HG02970 (cell line): Measurements from ENCODE around the gene RHOH.

Source experiments
- ATAC-seq: cut with Tn5 transposase; IDR thresholded peaks from one replicate; pipeline ENCODE4 v1.9.1; 2021; ENCODE audit warnings: mild to moderate bottlenecking, moderate library complexity, moderate number of reproducible peaks; ENCODE audit not compliant: unreplicated experiment, low FRiP score

RHOH gene

DNA sequence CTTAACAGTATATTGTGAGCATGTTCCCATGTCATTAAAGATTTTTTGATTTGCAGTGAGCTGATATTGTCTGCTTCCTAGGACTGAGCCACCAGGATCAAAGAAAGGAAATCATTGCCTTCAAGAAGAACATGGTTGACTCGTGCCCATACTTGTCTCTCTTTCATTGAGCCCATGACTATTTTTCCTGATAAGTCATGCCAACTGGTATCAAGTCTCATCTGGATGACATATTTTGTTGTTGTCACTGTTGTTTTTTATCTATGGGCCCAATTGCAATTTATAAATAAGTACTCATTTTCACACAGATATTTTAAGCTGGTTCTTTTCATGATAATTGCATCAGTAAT is 10.2 kb upstream of the RHOH start:
- no peak for ATAC-seq

DNA sequence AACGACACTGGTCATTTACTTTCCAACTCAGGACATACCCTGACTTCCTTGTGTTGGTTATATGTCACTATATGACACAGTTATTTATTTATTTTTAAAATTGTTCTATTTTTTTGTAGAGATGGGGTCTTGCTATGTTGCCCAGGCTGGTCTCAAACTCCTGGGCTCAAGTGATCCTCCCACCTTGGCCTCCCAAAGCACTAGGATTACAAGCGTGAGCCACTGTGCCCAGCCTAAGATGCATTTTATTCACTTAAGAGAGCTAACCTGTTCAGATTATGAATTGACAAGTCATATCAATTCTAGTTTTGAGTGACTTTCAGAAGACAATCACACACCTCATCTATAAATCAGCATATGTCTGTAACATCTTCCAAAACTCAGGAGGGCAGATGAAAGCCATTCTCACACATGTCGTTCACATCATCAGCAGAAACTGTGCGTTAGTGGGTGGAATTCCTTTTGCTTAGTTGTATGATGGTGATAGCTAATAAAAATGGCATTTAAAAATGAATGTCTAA is 9.4 kb upstream of the RHOH start:
- ATAC-seq, result no peak

DNA sequence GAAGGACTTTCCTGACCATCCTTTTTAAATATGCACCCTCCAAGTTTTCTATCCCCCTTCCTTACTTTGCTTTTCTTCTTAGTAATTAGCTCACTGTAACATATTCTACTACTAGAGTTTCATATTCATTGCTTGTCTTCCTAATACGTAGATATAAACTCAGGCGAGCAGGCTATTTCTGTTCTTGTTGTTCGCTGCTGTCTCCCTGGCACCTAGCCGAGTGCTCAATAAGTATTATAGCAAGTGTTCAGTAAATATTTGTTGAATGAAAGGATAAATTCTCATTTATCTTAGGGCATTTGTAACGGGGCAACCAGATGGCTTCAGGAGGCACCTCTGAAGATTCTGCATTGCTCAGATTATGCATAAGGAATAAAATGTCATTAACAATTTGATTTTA is 6.8 kb upstream of the RHOH start:
- ATAC-seq, result no peak

DNA sequence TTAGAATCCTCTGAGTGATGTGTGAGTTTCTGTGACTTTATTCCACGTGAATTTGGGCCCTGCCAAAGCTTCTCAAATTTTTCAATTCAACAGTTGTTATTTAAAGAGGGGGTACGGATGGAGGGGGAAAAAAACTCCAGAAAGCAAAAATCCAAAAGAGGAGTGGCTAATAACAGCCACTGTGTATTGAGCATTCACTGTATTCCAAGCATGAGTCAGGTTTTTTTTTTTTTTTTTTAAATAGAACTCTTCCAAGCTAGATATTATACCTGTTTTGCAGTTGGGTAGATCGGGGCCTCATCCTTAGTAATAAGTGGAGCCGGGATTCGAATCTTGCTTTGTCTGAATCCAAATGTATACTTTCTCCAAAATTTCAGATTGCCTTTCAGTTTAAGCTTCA is 6.4 kb upstream of the RHOH start:
- no peak for ATAC-seq

DNA sequence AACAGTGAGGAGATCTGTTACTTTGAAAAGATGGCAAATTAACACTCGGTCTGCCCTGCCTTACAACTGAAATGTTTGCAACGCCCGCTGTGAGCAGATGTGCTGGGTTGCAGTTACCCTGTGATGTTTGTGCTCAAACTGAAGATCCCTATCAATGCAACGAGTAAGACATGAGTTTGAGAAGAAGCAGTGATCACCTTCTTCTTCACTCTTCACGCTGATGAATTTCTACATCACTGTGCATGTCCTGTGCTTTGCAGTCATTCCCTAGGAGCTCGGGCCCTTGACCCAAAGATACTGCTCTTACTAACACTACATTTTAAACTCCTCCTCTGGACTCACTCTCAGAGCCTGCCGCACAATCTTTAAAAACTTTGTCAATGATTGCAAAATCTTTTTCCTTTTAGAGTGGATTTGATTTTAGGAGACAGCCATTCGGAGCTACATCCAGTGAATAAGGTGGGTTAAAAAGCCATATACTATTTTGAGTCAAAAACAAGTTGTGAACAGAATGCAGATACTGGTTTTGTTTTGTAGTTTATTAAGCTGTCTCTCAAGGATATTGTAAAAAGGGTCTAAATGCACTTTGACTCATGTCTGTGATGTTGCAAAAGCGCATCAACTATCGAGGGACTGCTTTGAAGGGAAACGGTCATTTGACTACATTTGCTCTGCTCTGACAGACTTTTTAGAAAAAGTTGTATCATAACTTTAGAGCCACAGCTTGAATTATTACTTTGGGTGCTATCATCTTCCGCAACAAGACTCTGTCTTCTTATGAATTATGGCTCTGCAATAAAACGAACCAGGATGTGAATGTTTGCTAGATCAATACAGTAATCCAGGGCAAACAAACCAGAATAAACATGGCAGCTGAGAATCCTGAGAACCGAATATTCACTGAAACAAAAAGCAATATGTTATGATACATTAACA is 5.7 kb upstream of the RHOH start:
- ATAC-seq, result no peak

DNA sequence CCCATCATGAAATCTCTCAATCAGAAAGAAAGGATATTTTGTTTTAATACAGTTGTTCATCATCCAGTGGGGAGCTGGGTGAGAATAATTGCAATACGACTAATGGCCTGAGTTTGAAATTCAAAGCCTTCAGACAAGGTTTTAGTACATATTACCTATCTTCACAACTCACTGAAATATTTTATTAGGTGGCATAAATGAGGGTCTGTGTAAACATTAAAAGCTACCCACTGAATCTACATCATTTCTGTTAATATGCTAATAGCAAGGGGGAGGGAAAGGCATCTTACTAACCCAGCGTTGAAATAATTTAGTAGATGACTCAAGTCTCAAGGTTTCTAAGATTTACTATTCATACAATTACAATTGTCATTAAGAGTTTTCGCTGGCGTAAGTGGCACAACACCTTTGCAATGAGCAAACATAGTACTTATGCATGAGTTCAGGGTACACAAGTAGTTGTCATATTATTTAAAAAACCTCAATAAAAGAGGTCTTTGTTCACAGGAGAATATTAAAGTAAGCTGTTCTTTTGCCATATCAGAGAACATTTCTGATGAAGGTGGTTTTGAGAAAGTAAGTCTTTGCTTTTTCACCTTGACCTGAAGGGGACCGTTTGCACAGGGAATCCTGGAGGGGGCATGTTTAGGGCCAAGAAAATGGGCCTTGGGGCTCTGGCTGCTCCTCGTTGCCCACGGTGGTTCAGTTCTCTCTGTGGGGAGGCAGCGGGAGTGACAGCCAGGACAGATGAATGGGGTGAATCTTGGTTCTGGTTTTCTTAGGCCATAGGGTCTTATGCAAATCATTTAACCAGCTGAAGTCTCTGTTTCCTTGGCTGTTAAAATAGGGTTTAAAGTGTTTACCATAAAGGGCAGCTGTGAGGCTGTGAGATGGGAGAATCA is 4.5 kb upstream of the RHOH start:
- ATAC-seq, result no peak

DNA sequence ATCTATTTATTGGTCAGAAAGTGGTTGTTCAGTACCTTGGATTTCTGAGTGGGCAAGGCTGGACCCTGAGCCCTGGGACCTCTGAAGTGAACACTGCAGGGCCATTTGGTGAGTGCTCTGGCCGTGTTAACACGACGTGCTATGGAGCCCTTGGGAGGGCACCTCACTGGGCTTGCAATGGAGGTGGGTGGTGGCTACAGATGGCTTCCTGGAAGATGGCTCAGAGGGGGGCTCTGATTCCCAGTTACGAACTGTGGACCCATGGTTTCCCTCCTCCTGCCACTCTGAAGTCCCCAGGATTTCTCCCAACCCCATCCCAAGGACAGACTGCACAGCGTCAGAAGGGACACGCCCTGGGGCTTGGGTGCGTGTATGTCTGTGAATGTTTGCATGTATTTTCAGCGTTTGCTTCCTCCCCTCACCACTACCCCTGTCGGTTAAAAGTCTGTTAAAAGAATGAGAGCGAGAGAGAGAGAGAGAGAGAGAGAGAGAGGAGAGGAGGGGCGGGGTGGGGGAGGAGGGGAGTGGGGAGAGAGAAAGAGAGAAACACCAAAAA is 3.7 kb upstream of the RHOH start:
- no peak for ATAC-seq

DNA sequence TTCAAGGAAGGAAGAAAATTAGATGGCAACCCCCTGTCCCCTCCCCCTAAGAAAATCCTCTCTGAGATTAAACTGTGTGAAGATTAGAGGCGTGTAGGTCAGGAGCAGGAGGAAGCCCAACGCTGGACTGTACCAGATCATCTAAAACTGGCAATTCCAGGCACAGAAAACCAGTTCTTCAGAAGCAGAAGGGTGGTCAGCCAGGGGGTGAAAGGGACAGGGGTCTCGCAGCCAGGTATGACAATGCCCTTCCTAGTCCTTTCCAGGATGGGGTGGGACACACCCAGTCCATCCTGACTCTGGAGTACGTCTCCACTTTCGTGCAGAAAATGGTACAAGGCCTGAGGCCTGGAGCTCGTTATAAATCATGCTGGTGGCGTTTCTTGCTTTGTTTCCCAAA is 3.3 kb upstream of the RHOH start:
- no peak for ATAC-seq

DNA sequence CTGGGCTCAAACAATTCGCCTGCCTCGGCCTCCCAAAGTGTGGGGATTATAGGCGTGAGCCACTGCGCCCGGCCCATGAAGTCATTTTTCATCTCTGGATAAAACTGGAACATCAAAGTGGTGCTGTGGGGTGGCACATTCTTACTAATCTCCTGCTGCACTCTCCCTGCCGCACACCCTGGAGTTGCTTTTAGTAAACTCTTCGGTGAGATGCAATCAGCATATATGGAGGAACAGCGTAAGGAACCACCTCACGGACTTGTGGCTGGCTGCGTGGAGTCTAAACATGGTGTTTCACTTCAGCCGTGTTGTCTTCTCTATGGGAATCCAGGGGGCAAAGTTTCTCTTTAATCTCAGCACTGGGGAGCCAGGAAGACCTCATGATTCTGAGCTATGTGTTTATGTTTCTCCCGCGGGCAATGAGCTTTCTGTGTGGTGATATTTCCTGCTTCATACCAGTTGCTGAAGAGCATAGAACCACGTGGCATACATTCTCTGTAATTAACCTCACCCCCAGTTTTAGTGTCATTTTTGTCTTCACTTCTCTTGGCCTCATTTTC is 2.1 kb upstream of the RHOH start:
- ATAC-seq, result no peak

DNA sequence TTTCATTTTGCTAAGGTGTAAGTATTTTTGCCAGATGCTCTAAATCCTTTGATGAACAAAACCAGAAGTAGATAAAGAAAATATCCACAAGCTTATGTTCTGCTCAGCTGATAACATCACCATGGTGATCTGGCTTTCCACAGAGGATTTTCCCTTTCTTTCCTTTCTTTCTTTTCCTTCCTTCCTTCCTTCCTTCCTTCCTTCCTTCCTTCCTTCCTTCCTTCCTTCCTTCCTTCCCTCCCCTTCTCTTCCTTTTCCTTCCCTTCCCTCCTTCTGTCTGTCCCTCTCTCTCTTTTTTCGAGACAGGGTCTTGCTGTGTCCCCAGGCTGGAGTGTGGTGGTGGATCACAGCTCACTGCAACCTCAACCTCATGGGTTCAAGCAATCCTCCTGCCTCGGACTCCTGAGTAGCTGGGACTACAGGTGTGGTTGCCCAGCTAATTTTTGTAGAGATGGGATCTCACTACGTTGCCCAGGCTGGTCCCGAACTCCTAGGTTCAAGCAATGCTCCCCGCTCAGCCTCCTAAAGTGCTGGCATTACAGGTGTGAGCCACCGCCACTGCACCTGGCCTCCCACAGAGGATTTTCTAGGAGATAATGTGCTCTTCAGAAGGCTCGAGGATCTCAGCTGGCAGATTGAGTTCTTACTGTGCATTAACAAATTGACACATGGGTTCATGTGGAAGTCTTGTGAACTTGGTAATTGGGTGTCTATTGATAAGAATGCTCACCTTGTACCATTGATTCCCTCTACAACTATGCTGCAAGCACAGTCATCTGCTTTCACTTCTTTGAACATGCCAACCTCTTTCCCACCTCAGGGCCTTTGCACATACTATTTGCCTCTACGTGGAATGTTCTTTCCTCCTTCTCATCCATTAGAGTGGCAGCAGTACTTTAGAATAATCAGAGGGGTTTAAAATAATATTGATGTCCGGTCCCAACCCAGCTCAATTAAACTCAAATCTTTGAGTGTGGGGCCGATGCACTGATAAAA is 1.4 kb upstream of the RHOH start:
- ATAC-seq, result no peak

DNA sequence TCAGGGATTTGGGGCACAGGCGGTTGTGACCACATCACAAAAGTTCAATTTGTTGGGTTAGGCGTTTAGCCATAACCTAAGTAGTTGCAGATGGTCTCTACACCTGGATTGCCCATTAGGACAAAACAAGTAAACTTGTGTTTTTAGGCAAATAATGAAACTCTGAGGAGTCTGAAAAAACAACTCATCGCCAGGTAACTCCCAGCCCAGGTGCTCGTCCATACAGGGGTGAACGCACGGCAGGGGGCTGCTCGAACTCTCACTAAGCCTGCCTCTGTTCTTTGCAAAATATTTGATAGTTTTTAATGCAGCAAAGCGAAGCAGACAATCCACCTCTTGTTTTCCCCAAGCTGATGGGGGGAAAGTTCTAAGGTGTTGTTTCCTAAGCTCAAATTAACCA is 559 bp upstream of the RHOH start:
- ATAC-seq, result no peak

DNA sequence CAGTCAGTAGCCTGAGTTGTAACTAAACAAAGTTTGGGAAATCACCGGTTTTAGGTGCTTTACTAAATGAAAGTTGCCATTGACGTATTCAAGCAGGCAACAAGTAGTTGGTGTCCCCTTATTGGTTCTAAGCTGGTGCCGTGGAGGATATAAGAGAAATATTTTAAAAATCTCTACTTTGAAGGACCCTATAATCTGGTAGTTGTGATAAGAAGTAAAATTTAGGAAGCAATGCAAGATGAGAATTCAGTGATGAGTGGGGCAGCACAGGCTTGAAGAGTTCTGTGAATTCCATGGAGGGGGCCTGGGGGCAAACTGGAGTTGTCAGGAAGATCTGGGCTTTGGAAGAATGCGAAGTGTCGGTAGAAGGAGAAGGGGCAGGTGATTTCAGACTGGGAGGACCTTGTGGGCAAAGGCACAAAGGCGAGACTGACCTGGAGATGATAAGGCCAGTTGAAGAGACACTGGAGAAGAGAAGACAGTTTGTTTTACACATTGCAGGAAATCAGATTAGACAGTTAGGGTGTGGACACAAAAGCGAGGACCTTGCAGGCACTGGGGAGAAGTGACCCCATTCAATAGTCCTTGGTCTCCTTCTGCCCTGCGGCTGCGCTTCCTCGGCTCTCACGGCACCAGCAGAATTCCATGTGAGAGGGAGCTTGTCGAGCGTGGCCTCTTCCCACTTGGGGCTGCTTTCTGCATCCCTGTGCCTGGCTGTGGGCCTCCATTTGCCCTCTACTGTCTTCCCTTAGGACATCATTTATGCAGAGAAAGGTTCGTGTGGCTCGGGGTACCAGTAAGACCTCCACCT is 1.3 kb downstream of the RHOH start:
- ATAC-seq, result no peak

DNA sequence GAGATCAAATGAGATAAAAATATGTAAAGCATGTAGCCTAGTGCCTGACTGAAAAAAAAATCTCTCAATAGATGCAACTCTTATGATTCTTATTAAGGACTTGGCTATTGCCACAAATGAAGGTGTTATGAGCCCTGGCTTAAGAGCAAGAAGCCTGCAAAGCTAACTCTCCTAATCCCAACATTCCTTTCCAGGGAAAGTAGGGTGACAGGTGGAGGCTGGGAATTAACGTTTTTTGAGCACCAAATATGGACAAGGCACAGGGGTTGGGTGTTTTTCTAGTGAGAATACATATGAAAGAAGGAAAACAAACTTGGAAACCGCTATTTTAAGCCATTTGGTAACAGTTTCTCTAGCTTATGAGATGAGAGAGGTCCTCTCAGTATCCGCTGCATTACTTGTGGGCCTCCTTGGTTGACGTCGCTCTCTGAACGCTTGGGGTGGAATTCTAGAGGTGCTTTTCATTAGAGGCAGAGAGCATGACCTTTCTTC is 2.4 kb downstream of the RHOH start:
- no peak for ATAC-seq

DNA sequence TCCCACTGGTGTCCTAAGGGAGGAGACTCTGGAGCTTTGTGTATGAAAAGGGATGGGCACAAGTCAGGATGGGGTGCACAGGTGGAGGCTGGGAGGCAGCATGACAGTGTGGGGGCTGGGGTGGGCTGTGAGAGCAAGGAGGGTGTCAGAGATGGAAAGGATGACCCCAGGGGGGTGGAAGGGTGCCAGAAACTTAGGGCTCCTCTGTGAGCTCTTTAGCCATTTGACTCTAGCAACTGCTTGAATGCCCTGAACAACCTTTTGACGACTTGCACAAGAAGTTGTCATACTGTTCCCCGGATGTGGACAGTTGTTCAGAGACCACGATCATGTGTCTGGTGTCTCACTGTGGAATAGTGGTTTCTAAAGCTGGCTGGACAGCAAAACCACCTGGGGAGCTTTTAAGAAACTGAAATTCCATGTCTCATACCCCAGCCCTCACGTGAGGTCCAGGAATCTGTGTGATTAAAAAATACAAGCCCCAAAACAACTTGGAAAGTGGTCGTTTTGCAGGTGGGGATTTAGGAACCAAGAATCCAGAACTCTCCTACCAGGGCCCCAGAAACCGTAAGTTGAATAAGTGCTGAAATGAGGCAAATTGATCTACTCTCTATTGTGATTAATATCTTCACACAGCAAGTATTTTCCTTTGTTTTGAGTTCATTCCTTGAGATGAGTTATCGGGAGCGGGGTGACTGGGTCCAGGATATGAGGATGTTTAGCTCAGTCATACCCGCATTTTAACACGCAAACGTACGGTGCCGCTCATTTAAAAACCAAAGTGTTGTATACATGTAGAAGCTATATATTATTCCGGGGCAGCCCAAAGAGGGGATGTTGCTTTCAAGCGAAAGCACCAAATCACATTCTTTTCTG is 3.4 kb downstream of the RHOH start:
- ATAC-seq, result no peak

DNA sequence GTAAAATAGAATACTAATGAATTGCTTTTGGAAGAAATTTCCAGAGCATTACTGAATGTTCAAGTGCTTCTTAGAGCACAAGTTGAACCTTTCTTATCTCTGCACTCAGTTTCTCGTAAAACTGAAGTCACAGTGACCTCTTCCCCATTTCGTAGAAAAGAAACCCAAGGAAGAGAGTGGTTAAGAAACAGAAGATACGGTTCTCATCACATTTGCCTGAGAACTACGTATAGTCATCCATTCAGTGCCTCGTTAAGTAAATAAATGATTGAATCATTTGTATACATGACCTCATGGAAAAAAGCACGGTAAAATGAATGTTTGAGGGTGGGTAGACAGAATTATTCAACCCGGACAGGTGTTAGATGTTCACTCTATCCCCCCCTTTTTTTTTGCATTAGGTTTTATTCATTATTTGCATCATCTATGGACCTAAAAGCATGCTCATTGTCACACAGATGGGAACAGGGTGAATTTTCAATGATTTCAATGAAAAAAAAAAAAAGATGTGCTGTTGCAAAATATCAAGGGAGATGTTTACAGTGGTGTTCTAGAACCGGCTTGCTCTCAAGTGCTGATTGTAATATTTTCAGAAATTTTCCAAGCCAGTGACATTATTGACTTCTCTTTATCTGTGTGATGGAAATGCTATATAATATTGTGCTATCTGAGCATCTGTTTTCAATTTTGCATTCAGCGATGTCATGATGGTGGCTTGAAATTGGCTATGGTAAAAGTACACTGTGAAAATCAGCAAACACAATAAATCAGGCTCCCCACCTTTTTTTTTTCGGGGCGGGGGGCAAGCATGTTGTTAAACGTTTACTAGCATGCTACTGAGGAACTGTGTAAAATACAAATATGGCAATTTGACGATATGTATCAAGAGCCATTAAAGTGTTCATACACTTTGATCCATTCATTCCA is 4.3 kb downstream of the RHOH start:
- ATAC-seq, result no peak

DNA sequence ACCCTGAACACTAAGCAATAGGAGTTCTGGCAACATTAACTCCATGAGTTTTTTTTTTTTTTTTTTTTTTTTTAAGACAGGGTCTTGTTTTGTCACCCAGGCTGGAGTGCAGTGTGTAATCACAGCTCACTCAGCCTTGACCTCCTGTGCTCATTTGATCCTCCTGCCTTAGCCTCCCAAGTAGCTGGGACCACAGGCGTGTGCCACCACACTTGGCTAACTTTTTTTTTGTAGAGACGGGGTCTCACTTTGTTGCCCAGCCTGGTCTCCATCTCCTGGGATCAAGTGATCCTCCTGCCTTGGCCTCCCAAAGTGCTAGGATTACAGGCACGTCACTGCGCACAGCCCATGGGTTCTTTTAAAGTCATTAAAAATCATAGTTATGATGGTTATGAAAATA is 5.1 kb downstream of the RHOH start:
- ATAC-seq, result no peak

DNA sequence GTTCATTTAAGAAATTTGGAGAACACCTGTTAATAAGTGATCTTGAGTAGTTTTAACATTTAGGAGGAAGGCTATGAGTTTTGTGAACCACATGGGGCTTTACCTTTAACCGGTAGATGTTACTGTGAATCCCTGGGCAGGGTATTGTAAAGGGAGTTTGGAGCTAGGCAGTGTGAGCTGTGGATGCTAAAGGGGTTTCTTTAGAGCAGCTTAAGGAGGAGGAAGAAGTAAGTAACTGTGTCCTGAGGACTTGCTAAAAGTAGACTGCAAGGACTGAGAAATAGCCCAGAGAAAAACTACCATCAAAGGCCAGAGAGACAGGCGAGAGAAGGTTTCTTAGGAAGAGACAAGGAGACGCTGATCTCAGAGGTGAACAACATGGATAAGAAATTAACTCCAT is 5.6 kb downstream of the RHOH start:
- ATAC-seq, result no peak
